HepG2 (cell line): Measurements from ENCODE around the gene PPM1K. TPM values are rescaled to one million over a fixed set of nuclear protein-coding genes. Genes with fewer than 3 reads are reported as not detected.
A peak's percentile ranks its signal among the peaks of the same experiment; 100 is the strongest.

Source experiments
- ATAC-seq: fragments of 200-7000 bp; cut with Tn5 transposase; 3 replicates; pipeline ENCODE4 v1.9.1; 2020; ENCODE audit warnings: mild to moderate bottlenecking, moderate library complexity
- BruUV-seq: library from RNA; stranded (reverse); fragments of 400-500 nt; replicated peaks from 2 replicates; lab custom pipeline; 2021; lab: Mats Ljungman, UMichigan
- CTCF ChIA-PET: fragments of 300-600 bp; formaldehyde crosslinking; extraction: SDS; loops from one replicate; lab custom pipeline; 2021; ENCODE audit warnings: low total read pairs, inconsistent platforms, low intra/inter-chr PET ratio; lab: Yijun Ruan, JAX
- POLR2A ChIA-PET: fragments of 350-600 bp; sonication (Branson Sonifier 250); formaldehyde crosslinking; loops from one replicate; lab custom pipeline; 2020; ENCODE audit warnings: antibody characterized with exemption, inconsistent platforms; lab: Yijun Ruan, JAX
- DNase-seq: peaks from one replicate; pipeline ENCODE4 v3.0.0-alpha.2; 2015; ENCODE audit warnings: low spot score
- FAIRE-seq: peaks from 3 replicates; lab custom pipeline; 2011; peaks lifted over from hg19 to GRCh38; lab: Jason Lieb, UNC
- H2AFZ ChIP-seq: one replicate; pipeline ENCODE4 v1.6.1; 2011; ENCODE audit warnings: low read length, inconsistent platforms
- H3K27ac ChIP-seq: fragments of 300-600 bp; 3 replicates; pipeline ENCODE4 v1.8.0; 2011; ENCODE audit warnings: mixed run types, mild to moderate bottlenecking, mixed read lengths, low read length, inconsistent platforms; ENCODE audit not compliant: insufficient read depth; ENCODE audit errors: extremely low read length
- H3K27me3 ChIP-seq, 2 experiments: fragments of 200-600 bp in 1 of 2; 2 replicates in 1 of 2; 3 replicates in 1 of 2; pipeline versions ENCODE4 v1.6.0 to v1.8.0; 2011; ENCODE audit warnings: low read length in 2 of 2, mild to moderate bottlenecking in 2 of 2, moderate library complexity in 2 of 2, inconsistent platforms in 1 of 2; ENCODE audit not compliant: insufficient read depth in 2 of 2, control insufficient read depth in 1 of 2
- H3K36me3 ChIP-seq, 2 experiments: fragments of 200-600 bp in 1 of 2; replicated peaks in 1 of 2; 2 replicates in 1 of 2; 3 replicates in 1 of 2; pipeline versions ENCODE4 v1.5.1 to v1.8.0; 2011; ENCODE audit warnings: low read length in 2 of 2, inconsistent platforms in 1 of 2; ENCODE audit not compliant: insufficient read depth in 2 of 2, control insufficient read depth in 1 of 2
- H3K4me1 ChIP-seq: 2 replicates; pipeline ENCODE4 v1.5.1; 2012; ENCODE audit warnings: low read length, inconsistent platforms; ENCODE audit not compliant: insufficient read depth
- H3K4me2 ChIP-seq: 2 replicates; pipeline ENCODE4 v1.6.0; 2011; ENCODE audit warnings: low read depth, low read length, inconsistent platforms
- H3K4me3 ChIP-seq, 3 experiments: fragments of 200-600 bp in 1 of 3; sonication (generic), shearing (Covaris generic) in 1 of 3; replicated peaks in 1 of 3; 2 replicates each; pipeline ENCODE4 v1.5.1; 2011 to 2016; ENCODE audit warnings: low read length in 3 of 3, inconsistent platforms in 2 of 3, low read depth in 2 of 3, mild to moderate bottlenecking in 2 of 3, control low read depth in 1 of 3, mixed read lengths in 1 of 3; ENCODE audit not compliant: insufficient read depth in 1 of 3
- H3K79me2 ChIP-seq: one replicate; pipeline ENCODE4 v1.6.1; 2011; ENCODE audit warnings: low read length, inconsistent platforms; ENCODE audit not compliant: insufficient read depth
- H3K9ac ChIP-seq: 2 replicates; pipeline ENCODE4 v1.6.0; 2011; ENCODE audit warnings: mild to moderate bottlenecking, low read depth, low read length, inconsistent platforms; ENCODE audit not compliant: insufficient read depth
- H3K9me3 ChIP-seq: 2 replicates; pipeline ENCODE4 v1.5.1; 2012; ENCODE audit warnings: mild to moderate bottlenecking, low read length
- H4K20me1 ChIP-seq: 2 replicates; pipeline ENCODE4 v1.6.0; 2011; ENCODE audit warnings: inconsistent platforms, mild to moderate bottlenecking, low read length, moderate library complexity; ENCODE audit not compliant: insufficient read depth
- DNMT1 ChIP-seq: sonication (generic); formaldehyde crosslinking; IDR thresholded peaks from 2 replicates; pipeline ENCODE4 v1.5.1; 2020; ENCODE audit warnings: mild to moderate bottlenecking, missing genetic modification reagents
- FOXA1 ChIP-seq, 2 experiments: fragments of 450-650 bp in 1 of 2; sonication (generic) in 1 of 2; formaldehyde crosslinking in 1 of 2; IDR thresholded peaks; 2 replicates each; pipeline versions ENCODE4 v1.4.0 to v1.6.1; 2016 to 2020; ENCODE audit warnings: missing genetic modification reagents in 1 of 2
- FOXC1 ChIP-seq: sonication (generic); formaldehyde crosslinking; IDR thresholded peaks from 2 replicates; pipeline ENCODE4 v1.8.0; 2022; ENCODE audit warnings: mild to moderate bottlenecking, missing genetic modification reagents, borderline replicate concordance
- KDM5A ChIP-seq: fragments of 200-600 bp; sonication (generic); IDR thresholded peaks from 2 replicates; pipeline ENCODE4 v1.7.0; 2018; ENCODE audit warnings: antibody characterized with exemption, mild to moderate bottlenecking, low read length, borderline replicate concordance
- ZFP37 ChIP-seq: sonication (generic); formaldehyde crosslinking; IDR thresholded peaks from 2 replicates; pipeline ENCODE4 v1.4.0; 2020; ENCODE audit warnings: missing genetic modification reagents, borderline replicate concordance
- ZKSCAN8 ChIP-seq: IDR thresholded peaks from 2 replicates; pipeline ENCODE4 v1.6.1; 2016; ENCODE audit warnings: borderline replicate concordance, missing genetic modification reagents, missing compliant biosample characterization
- ZNF264 ChIP-seq: sonication (generic); formaldehyde crosslinking; IDR thresholded peaks from 2 replicates; pipeline ENCODE4 v1.4.0; 2020; ENCODE audit warnings: missing genetic modification reagents
- ZNF276 ChIP-seq: sonication (generic); formaldehyde crosslinking; IDR thresholded peaks from 2 replicates; pipeline ENCODE4 v1.4.0; 2020; ENCODE audit warnings: mild to moderate bottlenecking, low read depth, missing genetic modification reagents
- ZNF446 ChIP-seq: sonication (generic); formaldehyde crosslinking; IDR thresholded peaks from 2 replicates; pipeline ENCODE4 v1.5.0; 2020; ENCODE audit warnings: mild to moderate bottlenecking, missing genetic modification reagents
- ZNF703 ChIP-seq: sonication (generic); formaldehyde crosslinking; IDR thresholded peaks from 2 replicates; pipeline ENCODE4 v1.5.1; 2020; ENCODE audit warnings: missing genetic modification reagents, mild to moderate bottlenecking, moderate library complexity, borderline replicate concordance
- ZNF749 ChIP-seq: sonication (generic); formaldehyde crosslinking; IDR thresholded peaks from 2 replicates; pipeline ENCODE4 v1.8.0; 2022; ENCODE audit warnings: mild to moderate bottlenecking, missing genetic modification reagents, moderate library complexity, borderline replicate concordance
- ZNF83 ChIP-seq: sonication (generic); formaldehyde crosslinking; IDR thresholded peaks from 2 replicates; pipeline ENCODE4 v1.4.0; 2020; ENCODE audit warnings: missing genetic modification reagents, mild to moderate bottlenecking, borderline replicate concordance
- WGBS: methylation state at CpG from one replicate; pipeline ENCODE4 v1.1.6; 2017; ENCODE audit warnings: low lambda C conversion rate; 5-methylcytosine and 5-hydroxymethylcytosine counted together
- in situ Hi-C: cut with HindIII; loops from 2 replicates; pipeline ENCODE4 v1.10.0; 2017; ENCODE audit warnings: low pct_unique_long_range_greater_than_20kb; ENCODE audit not compliant: extremely low pct_ligation_motif_present
- intact Hi-C: fragments of 100-400 bp; cut with micrococcal nuclease; formaldehyde crosslinking; loops from one replicate; pipeline ENCODE4 v1.10.0; 2022; ENCODE audit not compliant: unreplicated experiment
- polyA plus RNA-seq, 8 experiments: library from polyadenylated mRNA; depleted of rRNA in 3 of 8; stranded (reverse) in 7 of 8; unstranded in 1 of 8; fragments of >200 nt; fragmentation: Illumina TruSeq in 4 of 8; extraction: Trizol in 4 of 8; gene quantifications; 2 replicates each; pipeline versions ENCODE4 v1.2.1 to v1.2.3, GENCODE V29; 2011 to 2016; ENCODE audit warnings: low read depth in 4 of 8, missing spikeins in 1 of 8, mixed read lengths in 1 of 8; ENCODE audit not compliant: insufficient read depth in 1 of 8
- total RNA-seq, 5 experiments: library from RNA; depleted of rRNA; stranded (reverse); fragments of >200 nt; fragmentation: Illumina TruSeq; extraction: Trizol; gene quantifications; 2 replicates each; pipeline ENCODE4 v1.2.3, GENCODE V29; 2016; ENCODE audit warnings: low read depth in 1 of 5
- TF ChIP-seq, protein P1 (sequence below): sonication (generic); formaldehyde crosslinking; conservative IDR thresholded peaks from 2 replicates; pipeline ENCODE4 v1.8.0; 2022; ENCODE audit warnings: missing genetic modification reagents
- TF ChIP-seq, protein P2 (sequence below): sonication (generic); formaldehyde crosslinking; conservative IDR thresholded peaks from 2 replicates; pipeline ENCODE4 v1.8.1; 2023; ENCODE audit warnings: missing genetic modification reagents
- TF ChIP-seq, protein P3 (sequence below): sonication (generic); formaldehyde crosslinking; conservative IDR thresholded peaks from 2 replicates; pipeline ENCODE4 v1.4.0; 2020; ENCODE audit warnings: missing genetic modification reagents
- TF ChIP-seq, protein P4 (sequence below): sonication (generic); formaldehyde crosslinking; IDR thresholded peaks from 2 replicates; pipeline ENCODE4 v1.4.0; 2020; ENCODE audit warnings: mild to moderate bottlenecking, low read depth, missing genetic modification reagents

Gene PPM1K
- total and polyA plus RNA-seq, 2 of the 13 experiments (the other 11 are each of a cell fraction or from before 2014, with no cell fraction given): 11.9 to 17.8 TPM

GRCh38 chr4:88217169-88217568, 67.2 kb downstream of the PPM1K start:
- H3K9ac ChIP-seq: no peak overlapping the region
- FAIRE-seq (no peak), ATAC-seq (no peak; the same call in 2 of the 3 replicates), DNase-seq (peak; percentile 23)
- H4K20me1 ChIP-seq: no peaks in the 10 kb centered on the region
- H2AFZ ChIP-seq: no peak overlapping the region
- ChIA-PET CTCF (interaction anchor here (2.7 kb wide), 1 partner anchor 298 kb away, joined by 33 read pairs; no protein-coding TSS in a partner anchor), POLR2A (no interaction called here)
- 12% methylated on average over 4 of the region's 4 CpGs for WGBS
- intact Hi-C loops (loop anchor here (5.0 kb wide), 2 partner anchors 65 to 240 kb away; partner anchors contain the start of genes HERC5 and PPM1K), in situ Hi-C loops (loop anchor here (5.0 to 10.0 kb wide), 2 partner anchors 300 to 362 kb away; no protein-coding TSS in a partner anchor)
- no peaks in the 10 kb centered on the region; a peak in 2 of 5 replicates for H3K27me3 ChIP-seq
- BruUV-seq: no TSS peak
- H3K9me3 ChIP-seq: no peaks in the 10 kb centered on the region
- no peak overlapping the region for H3K4me3 ChIP-seq
- 0 out of 2 replicates have a peak overlapping the region, but pooled peaks have one; percentile 26 for H3K4me2 ChIP-seq
- H3K79me2 ChIP-seq: no peaks in the 10 kb centered on the region
- no peaks in the 10 kb centered on the region for H3K36me3 ChIP-seq
- no peak overlapping the region for H3K27ac ChIP-seq
- H3K4me1 ChIP-seq: peaks cover 39% of the 10 kb centered on the region
- TF ChIP-seq, protein P1, sequence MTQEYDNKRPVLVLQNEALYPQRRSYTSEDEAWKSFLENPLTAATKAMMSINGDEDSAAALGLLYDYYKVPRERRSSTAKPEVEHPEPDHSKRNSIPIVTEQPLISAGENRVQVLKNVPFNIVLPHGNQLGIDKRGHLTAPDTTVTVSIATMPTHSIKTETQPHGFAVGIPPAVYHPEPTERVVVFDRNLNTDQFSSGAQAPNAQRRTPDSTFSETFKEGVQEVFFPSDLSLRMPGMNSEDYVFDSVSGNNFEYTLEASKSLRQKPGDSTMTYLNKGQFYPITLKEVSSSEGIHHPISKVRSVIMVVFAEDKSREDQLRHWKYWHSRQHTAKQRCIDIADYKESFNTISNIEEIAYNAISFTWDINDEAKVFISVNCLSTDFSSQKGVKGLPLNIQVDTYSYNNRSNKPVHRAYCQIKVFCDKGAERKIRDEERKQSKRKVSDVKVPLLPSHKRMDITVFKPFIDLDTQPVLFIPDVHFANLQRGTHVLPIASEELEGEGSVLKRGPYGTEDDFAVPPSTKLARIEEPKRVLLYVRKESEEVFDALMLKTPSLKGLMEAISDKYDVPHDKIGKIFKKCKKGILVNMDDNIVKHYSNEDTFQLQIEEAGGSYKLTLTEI (CRISPR knock-in tag): no peak
- TF ChIP-seq ZFP37 (CRISPR knock-in tag): no peak
- TF ChIP-seq, protein P2, sequence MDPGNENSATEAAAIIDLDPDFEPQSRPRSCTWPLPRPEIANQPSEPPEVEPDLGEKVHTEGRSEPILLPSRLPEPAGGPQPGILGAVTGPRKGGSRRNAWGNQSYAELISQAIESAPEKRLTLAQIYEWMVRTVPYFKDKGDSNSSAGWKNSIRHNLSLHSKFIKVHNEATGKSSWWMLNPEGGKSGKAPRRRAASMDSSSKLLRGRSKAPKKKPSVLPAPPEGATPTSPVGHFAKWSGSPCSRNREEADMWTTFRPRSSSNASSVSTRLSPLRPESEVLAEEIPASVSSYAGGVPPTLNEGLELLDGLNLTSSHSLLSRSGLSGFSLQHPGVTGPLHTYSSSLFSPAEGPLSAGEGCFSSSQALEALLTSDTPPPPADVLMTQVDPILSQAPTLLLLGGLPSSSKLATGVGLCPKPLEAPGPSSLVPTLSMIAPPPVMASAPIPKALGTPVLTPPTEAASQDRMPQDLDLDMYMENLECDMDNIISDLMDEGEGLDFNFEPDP: no peak
- TF ChIP-seq DNMT1 (CRISPR knock-in tag): no peak
- TF ChIP-seq, protein P3, sequence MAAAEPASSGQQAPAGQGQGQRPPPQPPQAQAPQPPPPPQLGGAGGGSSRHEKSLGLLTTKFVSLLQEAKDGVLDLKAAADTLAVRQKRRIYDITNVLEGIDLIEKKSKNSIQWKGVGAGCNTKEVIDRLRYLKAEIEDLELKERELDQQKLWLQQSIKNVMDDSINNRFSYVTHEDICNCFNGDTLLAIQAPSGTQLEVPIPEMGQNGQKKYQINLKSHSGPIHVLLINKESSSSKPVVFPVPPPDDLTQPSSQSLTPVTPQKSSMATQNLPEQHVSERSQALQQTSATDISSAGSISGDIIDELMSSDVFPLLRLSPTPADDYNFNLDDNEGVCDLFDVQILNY: no peak
- TF ChIP-seq KDM5A: no peak
- no peak for TF ChIP-seq ZKSCAN8 (CRISPR knock-in tag)
- TF ChIP-seq, protein P4, sequence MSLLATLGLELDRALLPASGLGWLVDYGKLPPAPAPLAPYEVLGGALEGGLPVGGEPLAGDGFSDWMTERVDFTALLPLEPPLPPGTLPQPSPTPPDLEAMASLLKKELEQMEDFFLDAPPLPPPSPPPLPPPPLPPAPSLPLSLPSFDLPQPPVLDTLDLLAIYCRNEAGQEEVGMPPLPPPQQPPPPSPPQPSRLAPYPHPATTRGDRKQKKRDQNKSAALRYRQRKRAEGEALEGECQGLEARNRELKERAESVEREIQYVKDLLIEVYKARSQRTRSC (CRISPR knock-in tag): no peak
- TF ChIP-seq ZNF703 (CRISPR knock-in tag): no peak
- no peak for TF ChIP-seq ZNF83
- TF ChIP-seq FOXA1 (IDR thresholded peaks at IDR 0.05): no peak
- TF ChIP-seq FOXA1 (CRISPR knock-in tag; IDR thresholded peaks at IDR 0.05): peak; percentile 34; the same call in 1 of the 2 replicates
- no peak for TF ChIP-seq FOXC1
- no peak for TF ChIP-seq ZNF446 (CRISPR knock-in tag)
- TF ChIP-seq ZNF276: no peak
- no peak for TF ChIP-seq ZNF749 (CRISPR knock-in tag)
- no peak for TF ChIP-seq ZNF264 (CRISPR knock-in tag)
